ENCODE data around the gene ENTPD8. TPM values are rescaled to one million over a fixed set of nuclear protein-coding genes. Genes with fewer than 3 reads are reported as not detected.

ENTPD8 gene
- total and polyA plus RNA-seq, 2 donors (not counting 3 experiments of a cell fraction or from before 2014, with no cell fraction given), result 0.44 to 0.51 TPM

- Histone ChIP-seq H2AFZ (ENCODE audit: low read depth, low read length) (no peak overlapping the region), H3K27ac (ENCODE audit: insufficient read depth, low read depth, low read length) (no peak overlapping the region), H3K4me3 (replicated peaks in 1 of 3; ENCODE audit: insufficient read depth in 1 of 3, low read depth in 1 of 3, low read length in 3 of 3) (no peak overlapping the region), H3K79me2 (ENCODE audit: control insufficient read depth, insufficient read depth, low read length) (peaks cover 9% of the 10 kb centered on the region), H3K4me2 (ENCODE audit: insufficient read depth, low read length) (no peak overlapping the region), H3K9me1 (replicated peaks; ENCODE audit: control insufficient read depth, extremely low read depth, insufficient read depth, low read length) (no peaks in the 10 kb centered on the region), H3K9ac (replicated peaks; ENCODE audit: extremely low read depth, insufficient read depth, low read length) (no peak overlapping the region), H3K36me3 (ENCODE audit: control insufficient read depth in 2 of 2, extremely low read depth in 1 of 2, insufficient read depth in 2 of 2, low read length in 2 of 2) (no peaks in the 10 kb centered on the region), H3K4me1 (ENCODE audit: control insufficient read depth, extremely low read depth, insufficient read depth, low read length) (peaks cover 4% of the 10 kb centered on the region), H3K27me3 (ENCODE audit: control insufficient read depth in 2 of 2, insufficient read depth in 2 of 2, low read length in 2 of 2) (no peaks in the 10 kb centered on the region), H3K9me3 (replicated peaks; ENCODE audit: control insufficient read depth, insufficient read depth, low read length) (no peaks in the 10 kb centered on the region), H4K20me1 (replicated peaks; ENCODE audit: control insufficient read depth, extremely low read depth, insufficient read depth, low read length) (no peaks in the 10 kb centered on the region)
- FAIRE-seq (no peak), DNase-seq (ENCODE audit: low read depth, low spot score) (no peak)
- CTCF ChIA-PET, result no interaction called here
- dilution Hi-C loops (cut with MboI; ENCODE audit: extremely low pct_ligation_motif_present, low sequenced_read_pairs) (no loop called here), intact Hi-C loops (cut with micrococcal nuclease) (no loop called here)
- BruUV-seq (replicated peaks), result no TSS peak
- TF ChIP-seq POLR2AphosphoS5 (IDR thresholded peaks at IDR 0.05; ENCODE audit: insufficient read depth, low read depth, low read length) (no peak), POLR2A (IDR thresholded peaks at IDR 0.05; ENCODE audit: low read depth, low read length) (no peak), CTCF (IDR thresholded peaks at IDR 0.05; ENCODE audit: extremely low read depth in 1 of 2, insufficient read depth in 1 of 2, low read depth in 1 of 2, low read length in 2 of 2) (no peak), EZH2 (IDR thresholded peaks at IDR 0.05; ENCODE audit: borderline replicate concordance, low read depth, low read length, severe bottlenecking) (no peak)
- TF ChIP-seq, protein P1, sequence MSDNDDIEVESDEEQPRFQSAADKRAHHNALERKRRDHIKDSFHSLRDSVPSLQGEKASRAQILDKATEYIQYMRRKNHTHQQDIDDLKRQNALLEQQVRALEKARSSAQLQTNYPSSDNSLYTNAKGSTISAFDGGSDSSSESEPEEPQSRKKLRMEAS (IDR thresholded peaks at IDR 0.05; ENCODE audit: insufficient read depth, insufficient read length), result no peak
- POLR2A ChIA-PET, result no interaction called here
Measured at GRCh38 chr9:137460363-137461315, 19.5 kb upstream of the ENTPD8 start.

Data from endothelial cell of umbilical vein (primary cell).